ENCODE results near the gene SNTB2.
A peak's percentile ranks its signal among the peaks of the same experiment; 100 is the strongest.

SNTB2 gene

DNA sequence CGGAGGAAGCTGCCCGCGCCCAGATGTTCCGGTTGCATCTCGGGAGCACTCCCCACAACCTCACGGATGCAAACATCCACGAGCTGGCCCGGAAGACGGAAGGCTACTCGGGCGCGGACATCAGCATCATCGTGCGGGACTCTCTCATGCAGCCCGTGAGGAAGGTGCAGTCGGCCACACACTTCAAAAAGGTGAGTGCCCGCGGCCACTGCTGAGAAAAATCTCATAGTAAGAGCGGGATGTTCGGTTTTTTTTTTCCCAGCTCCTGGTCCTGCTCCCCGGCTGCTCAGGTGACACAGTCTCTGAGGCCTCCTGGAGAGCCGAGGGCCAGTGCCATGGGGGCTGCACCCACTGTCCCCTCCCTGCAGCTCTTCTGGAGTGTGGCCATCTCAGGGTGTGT is 134.1 kb downstream of the SNTB2 start:
- no peak for DNase-seq

GRCh38 chr16:69322343-69322742 is 135.4 kb downstream of the SNTB2 start:
- no peak for DNase-seq

GRCh38 chr16:69323415-69323814 is 136.5 kb downstream of the SNTB2 start:
- DNase-seq: no peak

- DNase-seq: no peak
Observed at GRCh38 chr16:69324013-69324531, 137.1 kb downstream of the SNTB2 start.

DNA sequence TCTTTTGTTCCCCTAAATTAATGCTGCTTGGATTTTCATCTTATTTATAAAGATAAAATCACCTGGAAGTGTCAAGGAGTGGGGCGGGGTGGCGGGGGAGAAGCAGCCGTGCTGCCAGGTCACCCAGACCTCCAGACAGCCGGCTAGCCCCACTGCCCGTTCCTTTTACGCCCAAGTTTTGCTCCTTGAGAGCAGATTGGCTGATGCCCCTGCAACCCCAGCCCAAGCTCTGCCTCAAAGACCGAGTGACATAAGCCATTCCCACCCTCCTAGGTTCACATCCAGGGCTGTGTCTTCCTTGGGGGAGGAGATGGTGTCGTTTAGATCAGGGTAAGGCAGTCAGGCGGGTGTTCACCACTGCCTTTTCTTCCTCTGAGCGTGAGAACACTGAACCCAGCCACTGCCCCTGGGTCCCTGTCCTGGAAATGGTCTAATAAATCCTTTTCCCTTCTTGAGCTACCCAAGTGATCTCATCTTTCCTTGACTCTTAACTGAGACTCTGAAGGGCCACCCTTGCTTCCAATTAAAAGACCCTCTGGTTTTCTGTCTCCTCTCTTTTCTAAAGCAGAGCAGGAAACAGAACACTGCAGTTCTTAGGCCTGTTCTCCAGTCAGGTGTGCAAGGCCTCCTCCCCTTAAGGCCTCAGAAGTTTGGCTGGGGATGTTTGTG is 137.8 kb downstream of the SNTB2 start:
- DNase-seq: no peak

DNA sequence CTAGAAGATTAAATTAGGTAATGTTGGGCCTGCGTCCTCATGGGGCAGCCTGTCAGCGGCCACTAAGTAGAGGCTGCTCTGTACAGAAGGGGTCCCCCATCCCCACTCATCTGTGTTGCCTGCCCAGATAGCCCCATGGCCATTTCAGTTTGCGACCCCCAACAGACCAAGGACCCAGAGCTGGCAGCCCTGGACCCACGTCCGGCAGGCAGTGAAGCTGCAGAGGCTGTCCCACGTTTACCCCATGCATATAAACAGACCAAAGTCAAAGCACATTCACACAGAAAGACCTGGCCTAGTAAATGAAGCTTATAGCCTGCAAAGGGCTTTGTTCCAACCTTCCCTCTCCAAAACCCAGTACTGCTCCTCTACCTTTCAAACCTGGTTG is 138.8 kb downstream of the SNTB2 start:
- no peak for DNase-seq

DNA sequence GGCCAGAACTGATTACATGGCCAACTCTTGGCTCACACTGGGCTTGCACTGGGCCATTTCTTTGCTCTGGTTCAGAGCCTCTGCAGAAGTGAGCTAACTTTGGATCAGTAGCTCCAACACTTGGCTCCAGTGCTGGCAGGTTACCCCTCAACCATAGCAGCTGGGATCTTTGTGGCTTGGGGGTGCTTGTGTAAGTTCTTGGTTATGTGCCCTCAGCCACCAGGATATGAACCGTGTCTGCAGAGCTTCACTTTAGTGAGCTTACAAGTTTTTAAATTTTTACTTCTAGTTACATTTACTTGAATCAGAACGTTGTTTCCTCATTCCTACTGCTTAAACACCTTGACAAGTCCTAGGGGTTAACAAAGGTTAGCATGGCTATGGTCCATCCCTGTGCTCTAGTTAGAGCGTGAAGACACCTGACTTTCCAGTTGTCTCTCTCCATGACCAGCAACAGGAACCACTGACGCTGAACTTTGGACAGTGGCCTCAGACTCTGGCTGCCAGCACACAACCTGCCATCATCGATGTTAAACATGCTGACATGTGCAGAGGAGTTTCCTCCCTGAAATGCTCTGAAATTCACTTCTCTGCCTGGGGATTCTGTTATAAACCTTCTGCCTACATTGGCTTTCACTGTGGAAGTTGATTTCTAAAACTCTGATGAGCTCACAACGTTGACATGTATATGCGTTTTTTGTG is 139.4 kb downstream of the SNTB2 start:
- DNase-seq: no peak

DNA sequence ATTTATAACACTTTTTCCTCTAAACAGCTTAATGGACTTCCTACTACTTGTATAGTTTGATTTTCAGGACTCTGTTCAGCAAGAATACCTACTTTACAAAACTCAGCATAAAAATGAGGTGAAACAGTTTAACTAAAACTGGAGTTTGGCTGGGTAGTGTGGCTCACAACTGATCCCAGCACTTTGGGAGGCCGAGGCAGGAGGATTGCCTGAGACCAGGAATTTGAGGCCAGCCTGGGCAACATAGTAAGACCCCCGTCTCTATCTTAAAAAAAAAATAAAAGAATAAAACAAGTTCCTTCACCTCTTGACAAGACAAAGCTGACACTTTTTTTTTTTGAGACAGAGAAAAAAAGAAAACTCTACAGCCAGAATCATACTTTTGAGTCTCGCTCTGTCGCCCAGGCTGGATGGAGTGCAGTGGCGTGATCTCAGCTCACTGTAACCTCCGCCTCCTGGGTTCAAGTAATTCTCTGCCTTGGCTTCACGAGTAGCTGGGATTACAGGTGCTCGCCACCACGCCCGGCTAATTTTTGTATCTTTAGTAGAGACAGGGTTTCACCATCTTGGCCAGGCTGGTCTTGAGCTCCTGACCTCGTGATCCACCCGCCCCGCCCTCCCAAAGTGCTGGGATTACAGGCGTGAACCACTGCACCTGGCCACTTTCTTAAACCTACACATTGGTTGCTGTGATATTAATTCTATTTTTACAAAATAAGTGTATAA is 140.8 kb downstream of the SNTB2 start:
- no peak for DNase-seq

- peak; percentile 30 for DNase-seq
Observed at GRCh38 chr16:69328854-69329316, 141.9 kb downstream of the SNTB2 start.

DNA sequence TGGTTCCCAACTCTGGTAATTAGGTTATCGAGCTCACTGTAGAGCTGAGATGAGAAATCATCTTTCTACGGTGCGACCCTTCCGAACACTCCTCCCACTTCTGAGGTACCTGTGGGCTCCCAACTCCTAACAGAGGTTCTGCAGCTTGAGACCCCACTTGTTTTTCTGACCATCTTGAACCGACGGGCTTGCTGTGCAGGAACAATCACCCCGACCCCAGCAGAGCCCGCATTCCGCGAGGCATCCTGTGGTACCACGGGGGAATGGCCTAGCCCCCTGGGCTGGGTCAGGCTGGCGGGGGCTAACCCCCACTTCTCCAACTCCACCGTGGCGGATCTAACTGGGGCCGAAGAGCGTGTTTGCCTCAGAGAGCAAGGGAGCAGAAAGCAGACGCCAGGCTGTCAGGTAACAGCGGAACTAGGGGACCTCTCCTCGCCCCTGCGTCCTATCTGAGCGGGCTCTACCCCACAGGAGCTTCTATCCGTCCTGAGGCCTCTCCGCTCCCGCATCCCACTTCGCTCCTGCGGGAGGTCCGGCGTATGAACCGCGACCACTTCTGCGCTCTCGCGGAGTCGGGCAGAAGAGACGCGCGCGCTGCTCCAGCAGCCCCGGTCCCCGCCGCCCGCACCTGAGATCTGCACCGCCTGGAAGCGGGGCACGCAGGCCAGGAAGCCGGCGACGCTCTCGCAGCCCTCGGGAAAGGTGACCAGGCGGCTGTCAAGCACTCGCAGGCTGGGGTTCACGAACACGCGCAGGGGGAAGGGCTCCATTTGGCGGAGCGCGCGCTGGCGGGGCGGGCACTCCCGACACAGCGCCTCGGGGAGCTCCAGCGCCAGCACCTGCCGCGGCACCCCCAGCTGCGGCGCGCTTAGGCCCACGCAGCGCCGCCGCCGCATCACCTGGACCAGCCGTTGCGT is 142.7 kb downstream of the SNTB2 start:
- DNase-seq: no peak

DNA sequence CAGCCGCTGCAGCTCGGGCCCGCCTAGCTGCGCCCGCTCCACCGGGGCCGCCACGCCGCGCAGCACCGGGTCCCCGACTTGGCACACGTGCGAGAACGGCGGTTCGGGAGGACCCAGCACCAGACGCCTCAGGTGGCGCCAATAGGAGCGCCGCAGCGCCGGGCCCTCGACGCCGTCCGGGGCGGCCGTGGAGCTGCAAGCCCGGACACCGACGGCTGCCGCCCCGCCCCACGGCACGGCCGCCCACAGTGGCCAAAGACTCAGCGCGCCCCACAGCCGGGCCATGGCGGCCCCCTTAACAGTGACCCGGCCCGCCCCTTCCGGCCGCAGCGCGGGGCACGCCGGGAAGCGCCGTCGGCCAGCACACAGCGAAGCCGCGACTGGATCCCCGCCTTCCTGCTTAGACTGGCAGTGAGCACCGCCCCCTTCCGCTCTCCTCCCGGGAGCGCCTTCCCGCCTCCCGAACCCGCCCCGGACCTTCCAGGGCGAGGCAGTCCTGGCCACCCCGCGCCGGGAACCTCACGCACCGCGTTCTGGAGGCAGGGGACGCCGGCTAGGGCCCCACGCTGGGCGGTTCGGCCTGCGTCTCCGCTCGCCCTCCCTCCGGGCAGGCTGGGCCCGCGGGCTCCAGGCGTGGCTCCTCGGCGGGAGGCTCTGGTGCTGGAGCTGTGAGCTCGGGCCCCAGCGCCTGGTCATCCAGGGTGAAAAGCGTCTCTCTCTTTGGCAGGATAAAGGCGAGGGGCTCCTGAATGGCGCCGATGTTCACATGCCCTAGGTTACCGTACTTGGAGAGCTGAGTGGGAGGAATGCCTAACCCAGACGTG is 143.5 kb downstream of the SNTB2 start, which contains the start of gene PDF:
TSS of gene PDF (minus strand) at position 303 of the 824 bp plus-strand sequence. CDS start at position 285, 18 bp downstream.
- DNase-seq: peak; percentile 95

DNA sequence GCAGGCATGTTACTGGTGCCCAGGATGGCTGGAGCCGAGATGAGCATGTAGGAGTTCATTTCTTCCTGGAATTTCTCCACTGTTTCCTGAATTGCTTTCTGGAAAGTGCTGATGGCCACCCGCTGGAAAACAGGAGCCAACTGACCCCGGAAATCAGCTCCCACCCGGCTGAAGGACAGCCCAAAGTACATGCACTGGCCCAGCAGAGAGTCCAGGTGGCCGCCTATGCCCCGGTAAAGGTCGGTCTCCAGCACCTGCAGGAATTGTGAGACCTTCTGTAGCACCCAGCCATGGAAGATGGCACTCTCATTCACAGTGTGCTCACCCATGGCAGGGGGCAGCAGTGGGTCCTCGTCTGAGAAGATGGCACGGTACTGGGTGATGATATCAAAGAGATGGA is 147.7 kb downstream of the SNTB2 start:
- DNase-seq: no peak

- peak; percentile 14 for DNase-seq
Observed at GRCh38 chr16:69338557-69339288, 151.8 kb downstream of the SNTB2 start.

DNA sequence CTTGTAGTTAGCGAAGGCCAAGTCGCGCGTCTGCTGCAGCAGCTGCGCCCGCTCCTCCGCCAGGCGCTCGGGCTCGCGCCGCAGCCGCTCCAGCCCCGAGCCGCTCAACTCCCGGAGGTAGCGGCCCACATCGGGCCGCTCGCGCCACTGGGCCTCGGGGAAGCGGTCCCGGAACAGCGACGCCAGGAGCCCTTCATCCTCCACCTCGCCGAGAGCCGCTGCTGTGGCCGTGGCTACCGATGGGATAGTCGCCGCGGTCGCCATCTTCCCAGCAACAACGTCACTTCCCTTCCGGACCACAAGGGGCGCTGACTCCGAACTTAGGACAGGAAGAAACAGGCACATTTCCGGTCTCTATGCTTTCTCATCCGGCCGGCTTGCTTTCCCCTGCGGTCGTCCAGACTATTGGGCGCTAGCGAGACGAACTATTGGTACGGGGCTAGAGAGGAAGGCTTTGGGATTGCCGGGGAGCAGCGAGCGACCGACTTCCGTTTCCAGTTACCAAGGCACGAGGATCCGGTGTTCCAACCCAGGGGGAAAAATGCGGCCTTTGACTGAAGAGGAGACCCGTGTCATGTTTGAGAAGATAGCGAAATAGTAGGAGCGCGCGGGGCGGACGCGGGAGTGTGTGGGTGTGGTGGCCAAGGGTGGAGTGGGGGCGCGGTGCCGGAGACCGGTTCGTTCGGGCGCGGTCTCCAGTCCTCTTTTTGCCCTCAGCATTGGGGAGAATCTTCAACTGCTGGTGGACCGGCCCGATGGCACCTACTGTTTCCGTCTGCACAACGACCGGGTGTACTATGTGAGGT is 152.5 kb downstream of the SNTB2 start, which contains the start of the genes COG8 and NIP7:
TSS of gene COG8 (minus strand) at position 276 of the 806 bp plus-strand sequence. CDS start at position 264, 12 bp downstream.
TSS of gene NIP7 (plus strand) at position 484 of the 806 bp plus-strand sequence. CDS start at position 542, 58 bp downstream.
- DNase-seq: peak; percentile 99

- DNase-seq: peak; percentile 31
Observed at GRCh38 chr16:69340095-69340644, 153.2 kb downstream of the SNTB2 start.

DNA sequence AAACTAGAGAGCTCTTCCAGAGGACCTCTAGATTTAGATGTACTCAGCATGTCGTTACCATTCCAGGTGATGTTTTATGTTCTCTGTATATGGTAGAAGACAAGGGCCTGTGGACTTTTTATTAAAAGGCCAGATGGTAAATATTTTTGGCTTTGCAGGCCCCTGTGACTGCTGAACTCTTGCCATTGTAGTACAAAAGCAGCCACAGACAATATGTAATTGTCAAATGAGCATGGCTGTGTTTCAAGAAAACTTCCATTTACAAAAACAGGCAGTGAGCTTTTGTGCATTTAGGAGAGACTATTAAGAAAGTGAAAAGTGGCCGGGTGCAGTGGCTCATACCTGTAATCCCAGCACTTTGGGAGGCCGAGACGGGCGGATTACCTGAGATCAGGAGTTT is 157.2 kb downstream of the SNTB2 start:
- DNase-seq: no peak

DNA sequence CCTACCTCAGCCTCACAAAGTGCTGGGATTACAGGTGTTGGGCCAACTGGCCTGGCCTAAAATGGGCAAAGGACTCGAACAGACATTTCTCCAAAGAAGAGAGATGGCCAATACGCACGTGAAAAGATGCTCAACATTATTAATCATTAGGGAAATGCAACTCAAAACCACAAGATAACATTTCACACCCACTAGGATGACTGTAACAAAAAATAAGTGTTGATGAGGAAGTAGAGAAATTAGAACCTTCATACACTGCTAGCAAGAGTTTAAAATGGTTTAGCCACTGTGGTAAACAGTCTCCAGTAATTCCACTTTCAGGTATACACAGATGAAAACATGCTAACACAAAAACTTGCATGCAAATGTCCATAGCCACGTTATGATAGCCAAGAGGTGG is 159.0 kb downstream of the SNTB2 start:
- no peak for DNase-seq

DNA sequence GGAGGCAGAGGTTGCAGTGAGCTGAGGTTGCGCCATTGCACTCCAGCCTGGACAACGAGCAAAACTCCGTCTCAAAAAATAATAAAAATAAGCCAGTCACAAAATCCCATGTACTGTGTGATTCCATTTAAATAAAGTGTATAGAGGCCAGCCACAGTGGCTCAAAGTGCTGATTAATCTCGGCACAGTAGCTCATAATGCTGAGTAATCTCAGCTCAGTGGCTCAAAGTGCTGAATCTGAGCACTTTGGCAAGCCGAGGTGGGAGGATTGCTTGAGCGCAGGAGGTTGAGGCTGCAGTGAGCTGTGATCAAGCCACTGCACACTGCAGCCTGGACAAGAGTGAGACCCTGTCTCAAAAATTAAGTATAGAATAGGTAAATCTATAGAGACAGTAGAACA is 159.7 kb downstream of the SNTB2 start:
- DNase-seq: no peak

DNA sequence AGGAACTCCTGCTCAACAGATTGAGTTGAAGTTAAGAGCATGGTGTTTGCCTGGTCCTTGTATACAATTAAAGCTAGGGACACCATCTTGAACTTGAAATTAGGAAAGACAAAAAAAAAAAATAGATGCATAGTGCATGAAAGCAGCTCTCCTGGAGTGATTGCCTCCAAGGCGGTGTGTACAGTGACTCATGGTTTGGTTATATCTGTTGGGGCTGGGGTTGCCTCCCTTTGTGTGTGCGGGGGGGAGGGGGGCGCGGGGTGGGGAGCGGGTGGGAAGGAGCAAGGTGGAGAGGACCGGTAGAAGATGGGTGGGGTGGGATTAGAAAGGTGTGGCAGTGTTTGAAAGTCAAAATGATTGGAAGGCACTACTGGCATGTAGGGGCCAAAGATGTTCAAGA is 161.3 kb downstream of the SNTB2 start:
- DNase-seq: no peak
